HG03060 (cell line): Measurements from ENCODE around the gene DNAI2.

Experiments used
- ATAC-seq: cut with Tn5 transposase; IDR thresholded peaks from one replicate; pipeline ENCODE4 v1.9.1; 2021; ENCODE audit warnings: low read depth, moderate number of reproducible peaks; ENCODE audit not compliant: unreplicated experiment

Gene DNAI2

DNA sequence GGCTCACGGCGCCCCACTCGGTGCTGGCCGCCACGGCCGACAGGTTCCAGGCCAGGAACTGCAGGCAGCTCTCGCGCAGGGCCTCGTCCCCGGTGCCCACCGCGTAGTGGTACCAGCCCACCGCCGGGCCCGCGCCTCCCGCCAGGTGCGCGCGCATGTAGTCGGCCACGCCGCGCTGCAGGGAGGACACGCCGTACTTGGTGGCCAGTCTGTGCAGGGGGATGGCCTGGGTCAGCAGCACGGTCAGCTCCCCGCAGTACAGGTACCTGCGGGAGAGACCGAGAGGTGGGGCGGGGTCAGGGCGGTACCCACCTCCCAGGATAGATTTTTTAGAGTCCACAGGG is 83.4 kb downstream of the DNAI2 start:
- no peak for ATAC-seq

DNA sequence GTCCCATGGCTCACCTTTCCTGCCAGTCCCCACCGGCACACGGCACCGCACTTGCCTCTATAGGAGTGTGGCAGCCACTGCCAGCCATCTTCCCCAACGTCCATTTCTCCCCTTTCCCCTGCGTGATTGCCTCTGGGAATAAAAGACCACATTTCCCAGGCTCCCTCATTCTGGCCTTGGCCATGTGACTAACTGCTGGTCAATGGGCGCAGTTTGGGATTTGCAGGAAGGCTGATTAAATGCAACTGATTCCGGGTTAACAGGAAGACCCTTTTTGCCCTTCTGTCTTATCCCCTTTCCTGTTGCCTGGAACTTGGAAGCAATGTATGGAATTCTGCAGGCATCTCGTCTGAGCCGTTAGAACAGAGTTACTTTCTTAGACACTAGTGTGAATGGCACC is 84.7 kb downstream of the DNAI2 start:
- no peak for ATAC-seq

DNA sequence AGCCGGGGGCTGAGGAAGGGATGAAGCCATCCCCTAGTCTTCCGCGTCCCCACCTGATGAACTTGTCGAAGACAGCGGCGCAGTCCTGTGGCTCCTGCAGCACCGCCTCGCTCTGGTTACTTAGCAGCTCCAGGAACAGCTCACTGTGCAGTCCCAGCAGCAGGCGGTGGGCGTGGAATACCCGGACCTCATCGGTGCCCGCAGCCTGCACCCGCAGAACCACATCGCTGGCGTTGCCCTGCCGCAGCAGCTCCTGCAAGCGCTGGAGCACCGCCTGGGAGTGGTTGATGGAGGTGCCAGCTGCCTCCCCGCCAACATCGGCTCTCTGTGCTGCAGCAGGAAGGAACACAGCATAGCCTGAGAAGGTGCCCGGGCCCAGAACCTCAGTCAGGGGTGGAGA is 85.9 kb downstream of the DNAI2 start:
- no peak for ATAC-seq

DNA sequence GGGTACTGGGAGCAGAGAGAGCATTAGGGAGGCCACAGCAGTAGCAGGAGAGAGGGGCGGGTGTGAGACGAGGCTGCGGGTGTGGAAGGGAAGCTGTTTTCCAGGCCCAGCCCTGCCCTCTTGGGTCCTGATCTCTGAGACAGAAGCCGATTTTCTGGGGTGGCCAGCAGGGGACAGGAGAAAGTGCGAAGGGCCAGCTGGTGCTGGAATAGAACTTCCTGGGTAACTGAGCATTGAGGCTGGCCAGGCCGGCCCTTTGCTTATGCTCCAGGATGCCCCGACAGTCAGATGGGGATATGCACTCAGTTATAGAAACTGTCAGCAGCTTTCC is 86.8 kb downstream of the DNAI2 start:
- ATAC-seq = no peak

DNA sequence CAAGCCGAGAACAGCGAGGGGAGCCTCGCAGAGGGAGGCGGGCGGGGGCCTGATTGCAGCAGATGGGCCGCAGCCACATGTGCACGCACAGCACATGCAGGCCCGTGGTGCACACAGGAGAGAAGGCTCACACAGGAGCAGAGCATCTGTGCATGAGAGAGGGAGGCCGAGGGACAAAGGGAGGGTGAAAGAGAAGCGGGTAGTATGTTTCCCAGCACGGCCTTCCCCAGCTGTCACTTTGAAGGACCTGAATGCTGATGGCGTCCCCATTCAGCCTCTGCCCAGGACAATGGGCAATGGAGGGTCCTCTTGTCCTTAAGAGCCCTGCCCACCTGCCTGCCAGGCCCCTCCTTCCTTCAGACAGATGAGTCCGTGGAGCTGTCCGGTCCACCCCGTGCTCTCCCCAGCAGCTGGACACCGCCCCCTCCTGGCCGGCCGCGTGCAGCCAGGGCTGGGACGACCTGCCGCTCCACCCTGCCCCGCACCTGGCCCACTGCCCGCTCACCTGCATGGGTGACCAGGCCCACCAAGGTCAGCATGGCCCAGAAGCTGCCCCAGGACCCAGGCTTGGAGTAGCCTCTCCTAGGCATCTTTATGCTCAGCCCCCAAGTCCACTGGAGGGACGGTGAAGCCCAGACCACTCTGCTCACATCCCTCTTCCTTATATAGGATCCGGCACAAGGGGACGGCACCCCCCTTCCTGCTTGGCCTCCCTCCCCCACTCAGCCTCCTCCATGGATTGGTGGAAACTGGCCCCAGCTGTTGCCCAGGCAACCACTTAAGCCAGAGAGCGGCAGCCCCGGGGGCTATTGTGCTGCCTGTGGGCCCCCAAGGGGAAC is 87.4 kb downstream of the DNAI2 start, which contains the start of gene BTBD17:
Gene BTBD17 (minus strand): TSS at position 639 of the 839 bp plus-strand sequence. CDS start 49 bp downstream, at position 590.
- no peak for ATAC-seq

DNA sequence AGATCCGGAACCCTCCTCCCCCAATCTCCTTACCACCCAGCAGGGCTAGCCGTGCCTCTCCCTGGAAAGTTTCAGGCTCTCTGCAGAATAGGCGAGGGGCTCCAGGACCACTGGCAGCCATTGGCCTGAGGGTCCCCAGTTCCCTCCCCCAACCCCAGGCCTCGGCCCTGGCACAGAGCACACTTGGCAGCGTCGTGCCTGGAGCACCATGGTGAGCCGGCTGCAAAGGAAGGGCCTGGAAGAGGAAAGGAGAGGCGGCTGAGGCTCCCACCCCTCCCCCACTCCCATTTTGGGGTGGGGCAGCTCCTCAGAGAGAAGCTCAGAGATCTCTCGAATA is 88.0 kb downstream of the DNAI2 start:
- ATAC-seq = no peak

DNA sequence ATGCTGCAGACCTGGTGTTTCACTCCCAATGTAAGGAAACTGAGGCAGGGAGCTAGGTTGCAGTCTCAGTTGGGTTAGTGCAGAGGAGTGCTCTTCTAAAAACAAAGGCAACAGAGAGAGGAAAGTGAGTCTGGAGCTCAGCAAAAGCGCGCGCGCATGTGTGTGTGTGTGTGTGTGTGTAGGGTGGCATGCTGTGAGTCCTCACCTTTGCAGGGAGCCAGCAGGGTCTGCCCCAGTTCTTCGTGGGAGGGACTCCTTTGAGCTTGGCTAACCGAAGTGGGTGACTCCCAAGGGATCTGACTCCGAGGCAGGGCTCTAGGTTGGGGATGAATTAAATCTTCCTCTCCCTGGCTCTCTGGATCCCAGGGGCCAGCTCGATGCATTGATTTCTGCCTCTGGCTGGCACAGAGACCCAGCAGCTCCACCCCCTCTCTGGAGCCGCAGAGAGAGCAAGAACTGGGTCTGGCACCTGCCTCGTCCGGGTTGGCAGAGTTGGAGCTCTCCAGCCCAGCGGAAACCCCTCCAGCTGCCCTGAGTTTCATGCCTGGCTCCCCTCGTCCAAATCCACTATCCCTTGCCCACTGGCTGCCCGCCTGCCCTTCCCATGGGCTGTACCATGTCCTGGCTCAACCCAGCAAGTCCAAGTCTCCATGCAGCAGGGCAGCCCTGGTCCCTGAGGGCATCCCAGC is 88.9 kb downstream of the DNAI2 start:
- no peak for ATAC-seq
